Effector memory CD4-positive, alpha-beta T cell (primary cell): Measurements from ENCODE around the gene TTC39B.

Experiments used
- DNase-seq, 3 donors: peaks; one replicate each; pipeline ENCODE4 v3.0.0-alpha.2; 2020
- H3K27ac ChIP-seq: 2 replicates; pipeline ENCODE4 v1.7.0; 2013; ENCODE audit warnings: mild to moderate bottlenecking, low read length, moderate library complexity; ENCODE audit not compliant: insufficient read depth, poor library complexity, severe bottlenecking
- H3K27me3 ChIP-seq: replicated peaks from 2 replicates; pipeline ENCODE4 v1.7.0; 2013; ENCODE audit warnings: mild to moderate bottlenecking, low read length; ENCODE audit not compliant: insufficient read depth, control insufficient read depth, poor library complexity, severe bottlenecking
- H3K36me3 ChIP-seq: 2 replicates; pipeline ENCODE4 v1.7.0; 2013; ENCODE audit warnings: mild to moderate bottlenecking, low read length, moderate library complexity; ENCODE audit not compliant: control insufficient read depth, insufficient read depth
- H3K4me1 ChIP-seq: 2 replicates; pipeline ENCODE4 v1.7.0; 2013; ENCODE audit warnings: low read length, mild to moderate bottlenecking; ENCODE audit not compliant: control insufficient read depth, insufficient read depth, poor library complexity, severe bottlenecking
- H3K4me3 ChIP-seq: 2 replicates; pipeline ENCODE4 v1.7.0; 2013; ENCODE audit warnings: low read length, low read depth, mild to moderate bottlenecking; ENCODE audit not compliant: insufficient read depth, poor library complexity, severe bottlenecking
- H3K9me3 ChIP-seq: 2 replicates; pipeline ENCODE4 v1.7.0; 2013; ENCODE audit warnings: mild to moderate bottlenecking, low read length, moderate library complexity; ENCODE audit not compliant: control insufficient read depth

Gene TTC39B

DNA sequence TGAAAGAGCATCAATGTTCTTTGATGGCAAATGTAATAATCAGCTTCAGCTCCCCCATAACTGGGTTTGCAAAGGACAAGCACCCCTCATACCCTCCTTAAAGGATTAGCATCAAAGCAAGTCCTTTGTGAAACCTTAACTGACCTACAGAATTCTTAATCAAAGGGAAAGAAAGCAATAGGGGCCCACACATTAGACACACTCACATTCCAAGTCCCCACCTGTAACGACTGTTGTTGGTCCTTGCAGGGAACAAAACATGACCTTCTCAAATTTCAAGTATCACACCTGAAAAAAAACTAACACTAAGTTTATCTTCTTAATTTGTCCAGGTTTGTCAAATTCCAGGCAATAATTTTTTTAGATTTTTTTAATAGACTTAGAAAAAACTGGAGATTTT, 32.6 kb downstream of the TTC39B start:
- no peaks in the 10 kb centered on the region for H3K4me1 ChIP-seq
- no peak for DNase-seq
- no peaks in the 10 kb centered on the region for H3K36me3 ChIP-seq
- no peak overlapping the region for H3K27ac ChIP-seq
- H3K9me3 ChIP-seq = no peaks in the 10 kb centered on the region
- no peaks in the 10 kb centered on the region for H3K27me3 ChIP-seq
- H3K4me3 ChIP-seq = no peak overlapping the region

DNA sequence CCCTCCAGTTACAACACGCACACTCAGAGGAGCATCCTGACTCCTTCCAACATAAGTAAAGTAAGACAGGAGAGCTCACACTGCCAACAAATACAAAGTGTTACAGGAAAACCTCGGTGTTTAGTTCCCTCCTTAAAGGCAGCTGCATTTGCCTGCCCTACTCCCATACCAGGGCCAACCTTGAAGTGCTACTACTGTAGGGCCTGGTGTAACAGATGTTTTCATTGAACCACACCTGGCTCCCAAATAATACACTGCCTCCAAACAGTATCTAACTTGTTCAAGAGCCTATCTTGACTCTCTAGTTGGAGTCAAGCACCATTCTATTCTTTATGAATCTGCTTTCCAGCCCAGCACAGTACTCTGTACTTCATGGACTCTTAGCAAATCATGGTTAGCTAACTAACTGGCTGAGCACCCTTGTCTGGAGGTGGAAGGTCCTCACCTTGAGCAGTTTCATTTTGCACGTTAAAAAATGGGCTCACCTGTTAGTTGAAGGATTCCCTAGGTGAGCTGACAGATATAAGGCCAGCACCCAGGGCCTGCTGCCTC, 34.6 kb downstream of the TTC39B start:
- H3K4me1 ChIP-seq = no peaks in the 10 kb centered on the region
- no peak overlapping the region for H3K4me3 ChIP-seq

DNA sequence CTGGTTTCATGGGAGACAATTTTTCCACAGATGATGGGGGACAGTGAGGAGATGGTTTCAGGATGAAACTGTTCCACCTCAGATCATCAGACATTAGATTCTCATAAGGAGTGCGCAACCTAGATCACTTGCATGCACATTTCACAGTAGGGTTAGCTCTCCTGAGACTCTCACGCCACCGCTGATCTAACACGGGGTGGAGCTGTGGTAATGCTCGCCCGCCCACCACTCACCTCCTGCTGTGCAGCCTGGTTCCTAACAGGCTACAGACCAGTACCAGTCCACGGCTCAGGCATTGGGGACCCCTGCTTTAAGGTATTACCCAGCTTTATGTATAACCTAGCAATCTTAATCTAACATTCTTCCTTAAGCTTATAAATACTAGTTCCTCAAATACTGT, 35.6 kb downstream of the TTC39B start:
- Histone ChIP-seq H3K4me1 (no peaks in the 10 kb centered on the region), H3K27ac (no peak overlapping the region), H3K4me3 (no peak overlapping the region), H3K36me3 (no peaks in the 10 kb centered on the region), H3K27me3 (no peaks in the 10 kb centered on the region), H3K9me3 (no peaks in the 10 kb centered on the region)
- DNase-seq = no peak

More for the DNA sequence above, 34.6 kb downstream of the TTC39B start:
- H3K27ac ChIP-seq = no peak overlapping the region
- H3K36me3 ChIP-seq = no peaks in the 10 kb centered on the region
- H3K9me3 ChIP-seq = no peaks in the 10 kb centered on the region
- no peak for DNase-seq
- no peaks in the 10 kb centered on the region for H3K27me3 ChIP-seq

DNA sequence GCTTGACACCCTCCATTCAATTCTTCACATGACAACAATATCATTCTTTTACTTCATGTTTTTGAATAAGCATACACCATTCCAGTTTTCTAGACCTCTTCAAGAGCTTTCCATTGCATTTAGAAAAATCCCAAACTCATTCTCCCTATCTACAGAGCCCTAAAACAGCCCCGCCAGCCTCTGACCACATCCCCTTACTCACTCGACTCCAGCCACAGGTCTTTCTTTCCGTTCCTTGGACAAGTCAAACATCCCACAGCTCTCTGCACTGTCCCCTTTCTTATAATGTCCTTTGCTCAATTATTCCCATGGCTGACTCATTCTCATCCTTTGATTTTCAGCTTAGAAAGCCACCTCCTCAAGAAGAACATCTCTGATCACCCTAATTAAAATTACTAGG, 38.2 kb downstream of the TTC39B start:
- Histone ChIP-seq H3K9me3 (no peaks in the 10 kb centered on the region), H3K27me3 (no peaks in the 10 kb centered on the region), H3K27ac (no peak overlapping the region), H3K4me1 (no peaks in the 10 kb centered on the region), H3K36me3 (peaks cover 4% of the 10 kb centered on the region), H3K4me3 (no peak overlapping the region)
- DNase-seq = no peak

DNA sequence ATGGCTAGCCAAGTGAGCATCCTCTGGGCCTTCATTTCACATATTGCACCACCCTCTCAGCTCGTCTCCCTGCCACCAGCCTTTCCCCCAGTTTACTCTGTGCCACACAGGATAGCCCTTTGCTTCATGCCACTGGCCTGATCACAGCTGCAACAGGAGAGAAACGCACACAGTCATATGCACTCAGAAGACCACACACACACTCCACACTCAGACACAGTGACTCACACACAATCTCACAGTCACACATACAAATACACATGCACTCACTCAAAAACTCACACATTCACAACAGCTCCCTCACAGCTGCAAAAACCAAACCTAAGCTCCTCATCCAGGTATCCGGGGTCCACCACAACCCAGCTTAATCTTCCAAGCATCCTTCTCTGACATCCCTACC, 38.7 kb downstream of the TTC39B start:
- no peak overlapping the region for H3K27ac ChIP-seq
- no peak for DNase-seq

DNA sequence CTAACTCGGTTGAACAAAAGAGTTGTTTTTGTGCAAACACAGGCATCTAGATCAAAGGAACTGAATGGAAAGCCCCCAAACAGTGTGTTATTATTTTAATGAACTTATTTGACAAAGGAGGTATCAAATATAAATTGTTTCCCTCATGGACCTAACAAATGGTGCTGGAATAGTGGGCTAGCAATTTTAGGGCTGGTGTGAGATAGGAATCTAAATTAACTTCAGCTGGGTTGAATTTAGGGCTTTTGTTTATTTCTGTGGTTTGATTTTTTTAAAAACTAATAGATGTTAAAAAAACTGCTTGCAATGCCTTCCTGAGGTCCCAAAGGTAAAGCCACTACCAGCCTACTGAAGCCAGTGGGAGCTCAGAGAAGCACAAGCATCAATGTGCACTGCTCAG, 42.1 kb downstream of the TTC39B start:
- Histone ChIP-seq H3K9me3 (no peaks in the 10 kb centered on the region), H3K4me3 (no peak overlapping the region), H3K27ac (no peak overlapping the region), H3K4me1 (no peaks in the 10 kb centered on the region), H3K27me3 (no peaks in the 10 kb centered on the region), H3K36me3 (peaks cover 4% of the 10 kb centered on the region)
- DNase-seq = no peak

More for the DNA sequence above, 38.7 kb downstream of the TTC39B start:
- Histone ChIP-seq H3K4me3 (no peak overlapping the region), H3K27me3 (no peaks in the 10 kb centered on the region), H3K36me3 (peaks cover 4% of the 10 kb centered on the region), H3K9me3 (no peaks in the 10 kb centered on the region), H3K4me1 (no peaks in the 10 kb centered on the region)

DNA sequence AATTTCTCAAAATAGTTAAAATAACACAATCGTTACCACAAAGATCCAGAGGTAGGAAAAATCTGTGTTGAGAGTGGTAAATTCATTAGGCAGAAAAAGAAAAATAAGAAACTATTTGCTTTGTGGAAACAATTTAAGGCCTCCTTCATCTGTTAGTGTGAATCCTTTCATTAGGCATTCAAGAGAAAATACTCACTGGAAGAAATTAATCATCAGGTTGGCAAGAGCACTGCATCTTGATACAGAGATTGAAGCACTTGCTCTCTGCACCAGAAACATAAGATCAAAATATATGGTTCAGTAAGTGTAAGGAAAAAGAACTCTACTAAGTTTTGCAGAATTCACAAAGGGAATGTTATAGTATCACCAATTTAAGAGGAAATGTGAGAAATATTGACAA, 44.4 kb downstream of the TTC39B start:
- H3K4me3 ChIP-seq = no peak overlapping the region
- H3K36me3 ChIP-seq = peaks cover 4% of the 10 kb centered on the region
- H3K4me1 ChIP-seq = no peaks in the 10 kb centered on the region
- no peaks in the 10 kb centered on the region for H3K9me3 ChIP-seq
- no peak overlapping the region for H3K27ac ChIP-seq
- no peak for DNase-seq
- H3K27me3 ChIP-seq = no peaks in the 10 kb centered on the region

DNA sequence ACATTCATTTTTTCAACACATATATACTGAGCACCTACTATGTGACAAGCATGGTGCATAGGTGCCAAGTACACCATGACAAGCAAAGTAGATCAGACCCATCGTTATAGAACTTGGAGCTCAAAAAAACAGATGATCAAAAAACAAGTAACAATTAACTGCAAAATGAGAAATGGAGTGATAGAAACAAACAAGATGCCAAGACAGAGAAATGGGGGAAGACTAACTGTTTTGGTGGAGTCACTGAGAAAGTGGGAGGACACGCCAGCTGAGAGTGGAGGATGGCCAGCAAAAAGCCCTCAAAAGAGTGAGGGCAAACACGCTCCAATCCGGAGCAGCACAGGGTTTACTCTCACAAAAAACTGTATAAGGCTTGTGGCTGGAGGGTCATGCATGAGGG, 50.6 kb downstream of the TTC39B start:
- DNase-seq = no peak
- H3K27ac ChIP-seq = no peak overlapping the region
- no peaks in the 10 kb centered on the region for H3K4me1 ChIP-seq
- H3K4me3 ChIP-seq = no peak overlapping the region
- H3K9me3 ChIP-seq = no peaks in the 10 kb centered on the region
- H3K36me3 ChIP-seq = no peaks in the 10 kb centered on the region
- H3K27me3 ChIP-seq = no peaks in the 10 kb centered on the region

DNA sequence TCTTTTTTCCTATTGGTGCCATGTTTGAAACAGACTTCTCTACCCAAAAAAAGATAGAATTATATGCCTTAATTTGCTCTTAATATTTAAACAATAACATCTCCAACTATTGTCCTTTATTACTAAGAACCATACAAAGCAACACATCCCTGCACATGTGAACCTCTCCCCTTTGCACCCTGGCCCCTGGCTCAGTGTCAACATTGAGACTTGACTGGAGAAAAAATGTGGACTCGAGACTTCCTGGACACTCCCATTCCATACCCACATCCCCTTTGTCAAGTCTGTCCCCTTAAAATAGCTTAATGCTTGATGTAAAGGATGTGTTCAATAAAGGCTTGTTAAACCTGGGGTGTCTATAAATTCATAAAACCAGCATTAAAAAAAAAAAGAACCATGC, 53.2 kb downstream of the TTC39B start:
- H3K4me3 ChIP-seq = no peak overlapping the region
- no peaks in the 10 kb centered on the region for H3K4me1 ChIP-seq
- H3K27ac ChIP-seq = no peak overlapping the region
- DNase-seq = no peak
- H3K27me3 ChIP-seq = no peaks in the 10 kb centered on the region
- no peaks in the 10 kb centered on the region for H3K36me3 ChIP-seq
- H3K9me3 ChIP-seq = no peaks in the 10 kb centered on the region

DNA sequence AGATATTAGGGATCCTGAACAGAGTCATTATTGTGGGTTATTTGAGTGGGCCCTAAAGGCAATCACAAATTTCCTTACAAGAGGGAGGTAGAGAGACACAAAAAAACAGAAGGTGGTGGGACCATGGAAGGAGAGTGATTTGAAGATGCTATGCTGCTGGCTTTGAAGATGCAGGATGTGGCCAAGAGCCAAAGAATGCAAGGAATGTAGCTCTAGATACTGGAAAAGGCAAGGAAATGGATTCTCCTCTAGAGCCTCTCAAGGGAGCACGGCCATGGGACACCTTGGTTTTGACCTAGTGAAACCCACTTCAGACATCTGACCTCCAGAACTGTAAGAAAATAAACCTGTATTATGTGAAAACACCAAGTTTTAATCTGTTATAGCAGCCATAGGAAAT, 53.8 kb downstream of the TTC39B start:
- DNase-seq = no peak
- Histone ChIP-seq H3K4me3 (no peak overlapping the region), H3K27ac (no peak overlapping the region), H3K36me3 (no peaks in the 10 kb centered on the region), H3K9me3 (no peaks in the 10 kb centered on the region), H3K27me3 (no peaks in the 10 kb centered on the region), H3K4me1 (no peaks in the 10 kb centered on the region)

DNA sequence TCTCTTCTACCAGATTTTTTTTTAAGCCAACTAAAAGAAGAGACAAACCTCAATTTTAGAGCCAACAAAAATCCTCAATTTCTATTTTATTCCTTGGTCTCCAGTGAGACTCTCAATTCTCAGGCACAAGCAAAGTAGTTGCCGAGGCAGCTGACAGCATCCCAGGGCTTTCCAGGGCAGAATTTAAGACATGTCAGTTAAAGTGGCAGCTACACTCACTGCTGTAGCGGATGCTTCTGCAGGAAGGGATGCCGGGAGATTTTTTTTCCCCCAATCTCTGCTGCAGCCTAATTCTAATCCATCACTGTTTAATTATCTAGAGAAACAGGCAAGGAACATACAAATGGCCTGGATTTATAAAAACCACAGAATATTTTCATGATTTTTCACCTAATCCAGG, 57.0 kb downstream of the TTC39B start:
- H3K36me3 ChIP-seq = no peaks in the 10 kb centered on the region
- no peak overlapping the region for H3K27ac ChIP-seq
- no peak for DNase-seq
- H3K9me3 ChIP-seq = no peaks in the 10 kb centered on the region
- H3K4me1 ChIP-seq = no peaks in the 10 kb centered on the region
- H3K27me3 ChIP-seq = no peaks in the 10 kb centered on the region
- H3K4me3 ChIP-seq = no peak overlapping the region
